GM21529 (cell line): ENCODE measurements around the gene SLC25A45.

Experiments used
- ATAC-seq: cut with Tn5 transposase; IDR thresholded peaks from one replicate; pipeline ENCODE4 v1.9.1; 2021; ENCODE audit not compliant: unreplicated experiment

SLC25A45 gene

GRCh38 chr11:65404638-65405339 is 22.3 kb upstream of the SLC25A45 start:
- ATAC-seq = no peak

- ATAC-seq = no peak
These were observed 21.8 kb upstream of the SLC25A45 start for GRCh38 chr11:65404210-65404609.

DNA sequence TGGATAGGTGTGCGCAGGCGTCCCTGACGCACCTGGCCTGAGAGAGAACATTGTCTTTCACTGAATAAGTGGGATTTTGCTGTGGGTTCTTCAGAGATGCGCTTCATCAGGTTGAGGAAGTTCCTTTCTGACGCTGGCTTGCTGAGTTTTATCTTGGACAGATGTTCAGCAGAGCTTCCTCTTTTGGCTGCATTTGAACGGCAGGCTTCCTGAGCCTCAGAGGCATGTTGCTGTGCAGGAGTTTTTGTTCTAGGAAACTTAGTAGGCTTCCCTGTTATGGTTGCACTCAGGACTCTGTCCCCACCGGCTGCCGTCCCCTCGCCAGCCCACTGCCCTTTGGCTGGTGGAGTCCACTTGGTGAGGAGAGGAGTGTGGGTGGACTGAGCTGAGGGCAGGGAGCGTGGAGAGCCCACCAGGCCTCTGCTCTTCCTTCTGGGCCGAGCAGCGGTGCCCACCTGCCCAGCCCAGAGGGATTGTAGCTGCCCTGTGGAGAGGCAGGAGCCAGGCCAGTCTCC is 21.2 kb upstream of the SLC25A45 start:
- ATAC-seq = peak; percentile 40

DNA sequence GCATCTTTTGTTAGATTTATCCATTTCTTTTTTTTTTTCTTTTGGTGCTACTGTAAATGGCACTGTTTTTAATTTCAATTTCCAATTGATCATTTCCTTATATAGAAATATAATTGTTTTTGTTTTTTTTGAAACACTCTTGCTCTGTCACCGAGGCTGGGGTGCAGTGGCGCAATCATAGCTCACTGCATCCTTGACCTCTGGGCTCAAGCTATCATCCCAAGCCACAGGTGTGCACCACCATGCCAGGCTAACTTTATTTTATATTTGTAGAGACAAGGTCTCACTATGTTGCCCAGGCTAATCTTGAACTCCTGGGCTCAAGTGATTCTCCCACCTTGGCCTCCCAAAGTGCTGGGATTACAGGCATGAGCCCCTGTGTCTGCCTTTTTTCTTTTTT is 20.3 kb upstream of the SLC25A45 start:
- ATAC-seq = no peak

DNA sequence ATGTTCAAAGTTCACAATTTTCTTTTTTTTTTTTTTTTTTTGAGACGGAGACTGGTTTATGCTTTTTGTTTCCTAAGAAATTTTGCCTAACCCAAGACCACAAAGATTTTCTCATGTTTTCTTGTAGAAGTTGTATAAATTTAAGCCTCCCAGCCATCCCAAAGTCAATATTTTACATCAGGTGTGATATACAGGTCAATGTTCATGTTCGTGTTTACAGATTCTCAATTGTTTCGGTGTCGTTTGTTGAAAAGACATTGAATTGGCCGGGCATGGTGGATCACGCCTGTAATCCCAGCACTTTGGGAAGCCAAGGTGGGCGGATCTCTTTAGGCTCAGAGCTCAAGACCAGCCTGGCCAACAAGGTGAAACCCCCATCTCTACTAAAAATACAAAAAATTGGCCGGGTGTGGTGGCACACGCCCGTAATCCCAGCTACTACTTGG is 19.4 kb upstream of the SLC25A45 start:
- ATAC-seq = no peak

- ATAC-seq = no peak
These were observed 18.8 kb upstream of the SLC25A45 start for GRCh38 chr11:65401073-65401802.

DNA sequence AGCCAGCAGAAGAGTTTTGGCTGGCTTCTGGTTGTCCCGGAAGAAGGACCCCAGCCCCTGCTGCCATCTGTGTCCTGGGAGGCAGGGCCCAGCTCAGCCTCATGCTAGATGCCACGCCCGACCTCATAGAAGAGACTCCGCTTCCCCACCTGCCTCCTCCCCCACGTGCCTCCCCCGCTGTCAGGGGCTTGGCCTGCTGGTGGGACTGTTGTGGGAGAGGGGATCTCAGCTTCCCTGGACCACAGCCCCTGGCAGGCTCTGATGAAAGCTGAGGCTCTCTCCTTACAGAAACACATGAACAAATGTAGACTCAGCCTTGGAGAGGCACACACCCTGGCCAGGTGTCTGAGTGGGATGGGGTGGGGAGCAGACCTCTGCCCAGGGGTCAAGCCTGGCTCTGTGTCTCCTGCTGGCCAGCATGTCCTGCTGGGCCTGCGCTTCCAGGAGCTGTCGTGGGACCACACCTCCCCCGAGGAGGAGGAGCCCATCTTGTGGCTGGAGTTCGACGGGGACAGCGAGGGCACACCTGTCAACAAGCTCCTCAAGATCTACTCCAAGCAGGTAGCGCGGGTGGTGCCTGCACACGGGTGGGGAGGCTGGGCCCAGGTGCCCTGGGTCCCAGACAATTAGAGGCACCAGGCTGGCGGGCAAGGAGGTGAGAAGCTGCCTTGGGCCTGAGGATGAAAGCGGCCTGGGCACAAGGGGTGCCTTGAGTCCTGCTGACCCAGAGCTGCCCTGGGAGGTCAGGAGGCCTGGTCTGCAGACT is 18.0 kb upstream of the SLC25A45 start:
- no peak for ATAC-seq

- no peak for ATAC-seq
These were observed 17.4 kb upstream of the SLC25A45 start for GRCh38 chr11:65399845-65400244.

DNA sequence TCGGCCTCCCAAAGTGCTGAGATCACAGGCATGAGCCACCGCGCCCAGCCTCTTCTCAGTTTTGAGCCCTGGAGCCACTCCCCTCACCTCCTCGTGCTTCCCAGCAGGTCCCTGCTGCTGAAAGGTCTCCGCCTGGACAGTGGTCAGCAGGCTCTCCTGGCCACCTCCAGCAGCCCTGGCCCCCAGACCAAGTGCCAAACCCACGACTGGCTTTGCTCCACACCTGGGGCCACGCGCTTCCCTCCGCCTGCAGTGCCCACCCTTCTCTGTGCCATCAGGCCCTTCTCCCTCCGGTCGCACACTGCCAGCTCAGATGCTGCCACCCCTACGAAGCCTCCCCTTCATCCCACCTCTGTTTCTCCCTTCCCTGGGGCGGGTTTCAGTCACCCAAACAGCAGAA is 16.8 kb upstream of the SLC25A45 start:
- no peak for ATAC-seq

DNA sequence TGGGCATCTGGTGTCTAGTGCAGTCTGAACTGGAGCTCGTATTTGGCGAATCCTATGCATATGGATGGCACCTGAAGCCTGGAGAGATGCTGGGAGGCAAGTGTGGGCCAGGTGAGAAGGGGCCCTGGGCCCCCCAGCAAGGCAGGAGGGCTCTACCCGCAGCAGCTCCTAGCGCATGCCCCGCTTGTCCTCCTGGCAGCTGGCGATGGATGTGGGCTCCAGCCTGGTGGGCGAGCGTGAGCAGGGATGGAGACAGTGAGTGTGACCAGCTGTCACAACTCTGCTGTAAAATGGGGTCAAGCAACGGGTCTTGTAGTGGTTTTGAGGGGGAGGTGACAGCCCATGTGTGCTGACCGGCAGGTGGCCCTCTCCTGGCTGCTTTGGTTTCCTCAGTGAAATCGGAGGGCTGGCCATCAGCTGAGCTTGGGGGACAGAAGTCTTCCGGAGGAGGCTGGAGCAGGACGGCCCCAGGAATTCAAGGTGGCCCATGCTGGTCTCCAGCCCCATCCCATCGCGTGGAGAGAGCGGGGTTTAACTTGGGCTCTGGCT is 16.0 kb upstream of the SLC25A45 start:
- ATAC-seq = no peak

DNA sequence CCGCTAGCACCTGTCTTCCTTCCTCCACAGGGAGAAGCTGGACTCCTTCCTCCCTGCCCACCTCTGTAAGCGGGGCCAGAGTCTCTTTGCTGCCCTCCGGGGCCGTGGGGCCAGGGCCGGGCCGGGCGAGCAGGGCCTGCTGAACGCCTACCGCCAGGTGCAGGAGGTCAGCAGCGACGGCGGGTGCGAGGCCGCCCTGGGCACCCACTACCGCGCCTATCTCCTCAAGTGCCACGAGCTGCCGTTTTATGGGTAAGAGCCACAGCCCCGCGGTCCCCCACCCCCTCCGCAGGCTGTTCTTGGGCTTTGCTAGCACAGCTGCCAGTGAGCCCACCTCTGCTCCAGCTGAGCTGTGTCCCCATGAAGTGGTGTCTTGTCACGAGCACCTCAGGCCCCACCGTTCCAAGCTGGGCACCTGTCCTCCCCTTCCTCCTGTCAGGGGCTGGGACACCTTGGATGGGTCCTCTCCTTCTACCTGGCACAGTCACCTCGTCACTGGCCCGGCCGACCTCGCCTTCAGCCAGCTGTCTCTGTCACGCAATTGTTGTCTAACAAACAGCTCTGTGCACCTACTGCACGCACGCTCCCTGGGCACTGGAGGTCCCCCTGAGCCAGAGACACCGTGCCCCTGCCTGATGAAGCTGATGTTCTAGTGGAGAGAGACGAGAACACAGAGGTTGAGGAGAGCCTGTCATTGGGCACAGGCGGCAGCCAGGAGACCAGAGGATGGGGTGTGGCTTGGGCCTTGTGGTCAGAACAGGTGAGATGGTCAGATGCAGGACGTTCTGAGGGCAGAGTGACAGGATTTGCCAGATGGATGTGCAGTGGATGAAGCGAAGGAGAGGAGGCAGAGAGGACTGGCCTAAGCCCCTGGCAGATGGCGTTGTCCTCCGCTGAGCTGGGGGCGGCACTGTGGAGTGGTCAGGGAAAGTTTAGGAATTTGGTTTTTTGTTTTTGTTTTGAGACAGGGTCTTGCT is 14.6 kb upstream of the SLC25A45 start:
- no peak for ATAC-seq

GRCh38 chr11:65395961-65396530 is 13.6 kb upstream of the SLC25A45 start:
- no peak for ATAC-seq

DNA sequence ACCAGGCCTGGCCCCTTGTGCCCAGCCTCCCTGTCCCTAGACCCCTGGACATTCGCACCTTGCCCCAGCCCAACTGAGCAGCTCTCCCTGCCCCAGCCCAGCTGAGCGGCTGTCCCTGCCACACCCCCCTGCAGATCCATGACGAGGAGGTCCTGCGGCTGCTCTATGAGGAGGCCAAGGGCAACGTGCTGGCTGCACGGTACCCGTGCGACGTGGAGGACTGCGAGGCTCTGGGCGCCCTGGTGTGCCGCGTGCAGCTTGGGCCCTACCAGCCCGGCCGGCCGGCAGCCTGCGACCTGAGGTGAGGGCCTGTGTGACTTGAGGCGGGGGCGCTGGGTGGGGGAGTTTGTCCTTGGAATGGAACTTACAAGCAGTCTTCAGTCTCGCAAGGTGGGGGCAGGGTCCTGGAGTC is 11.7 kb upstream of the SLC25A45 start:
- no peak for ATAC-seq

GRCh38 chr11:65393513-65394079 is 11.2 kb upstream of the SLC25A45 start:
- no peak for ATAC-seq

DNA sequence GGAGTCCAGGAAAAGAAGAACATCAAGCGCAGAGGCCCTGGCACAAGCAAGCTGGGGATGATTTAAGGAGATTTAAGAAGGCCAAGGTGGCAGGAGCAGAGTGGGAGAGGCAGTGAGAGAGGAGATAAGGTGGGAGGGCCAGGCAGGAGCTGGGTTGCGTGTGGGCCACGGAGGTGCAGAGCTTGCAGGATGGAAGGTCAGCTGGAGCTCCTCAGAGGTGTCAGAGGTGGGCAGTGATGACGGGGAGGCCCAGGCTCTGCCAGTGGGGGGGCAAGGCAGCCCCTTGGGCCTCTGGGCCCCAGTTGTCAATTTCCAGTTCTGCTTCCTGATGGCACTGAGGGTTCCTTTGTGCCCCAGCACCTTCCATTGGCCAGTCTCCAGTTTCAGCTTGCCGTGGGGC is 10.5 kb upstream of the SLC25A45 start:
- ATAC-seq = no peak

- no peak for ATAC-seq
These were observed 9.9 kb upstream of the SLC25A45 start for GRCh38 chr11:65392186-65392829.

DNA sequence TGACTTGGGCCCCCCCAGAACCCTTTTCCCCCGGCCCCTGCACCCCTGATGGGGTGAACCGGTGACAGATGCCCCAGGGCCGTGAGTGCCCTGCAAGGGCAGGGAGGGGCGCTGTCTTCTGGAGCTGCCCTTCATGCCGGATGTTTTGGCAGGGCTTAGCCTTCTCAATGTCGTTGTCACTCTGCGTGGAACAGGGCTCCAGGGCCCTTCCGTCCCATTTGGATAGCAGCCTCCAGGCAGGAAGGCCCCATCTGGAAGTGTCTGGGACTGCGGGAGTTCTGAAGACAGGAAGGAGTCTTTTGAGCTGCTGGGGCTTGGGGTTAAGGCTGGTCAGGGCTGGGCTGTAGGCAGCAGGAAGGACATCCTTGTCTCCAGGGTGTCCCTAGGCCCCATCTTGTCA is 8.6 kb upstream of the SLC25A45 start:
- no peak for ATAC-seq

GRCh38 chr11:65390099-65390941 is 7.9 kb upstream of the SLC25A45 start:
- no peak for ATAC-seq
